ENCODE results near the gene ARHGEF6.

ARHGEF6 gene

DNA sequence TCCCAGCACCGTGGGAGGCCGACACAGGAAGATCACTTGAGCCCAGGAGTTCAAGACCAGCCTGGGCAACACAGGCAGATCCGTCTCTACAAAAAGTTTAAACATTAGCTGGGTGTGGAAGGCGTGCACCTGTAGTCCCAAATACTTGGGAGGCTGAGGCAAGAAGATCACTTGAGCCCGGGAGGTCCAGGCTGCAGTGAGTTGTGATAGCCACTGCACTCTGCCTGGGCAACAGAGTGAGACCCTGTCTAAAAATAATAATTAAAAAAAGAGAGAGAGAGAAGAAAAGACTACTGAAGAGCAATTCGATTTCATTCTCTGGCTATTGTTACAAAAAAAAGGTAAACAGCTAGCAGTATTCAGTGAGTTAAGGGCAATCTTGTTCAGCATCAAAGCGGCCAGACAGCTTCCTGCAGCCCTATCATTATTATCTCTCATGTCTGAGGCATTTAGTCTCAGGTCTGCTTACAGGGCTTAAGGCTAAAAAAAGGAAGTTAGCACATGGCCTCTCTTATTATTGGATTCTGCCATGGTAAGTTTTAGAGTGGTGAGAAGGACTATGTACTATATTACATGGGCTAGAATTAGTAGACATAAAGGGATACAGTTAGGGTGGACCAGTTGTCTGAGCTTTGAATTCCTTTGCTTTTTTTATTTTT is 37.9 kb downstream of the ARHGEF6 start:
- no peak for DNase-seq

DNA sequence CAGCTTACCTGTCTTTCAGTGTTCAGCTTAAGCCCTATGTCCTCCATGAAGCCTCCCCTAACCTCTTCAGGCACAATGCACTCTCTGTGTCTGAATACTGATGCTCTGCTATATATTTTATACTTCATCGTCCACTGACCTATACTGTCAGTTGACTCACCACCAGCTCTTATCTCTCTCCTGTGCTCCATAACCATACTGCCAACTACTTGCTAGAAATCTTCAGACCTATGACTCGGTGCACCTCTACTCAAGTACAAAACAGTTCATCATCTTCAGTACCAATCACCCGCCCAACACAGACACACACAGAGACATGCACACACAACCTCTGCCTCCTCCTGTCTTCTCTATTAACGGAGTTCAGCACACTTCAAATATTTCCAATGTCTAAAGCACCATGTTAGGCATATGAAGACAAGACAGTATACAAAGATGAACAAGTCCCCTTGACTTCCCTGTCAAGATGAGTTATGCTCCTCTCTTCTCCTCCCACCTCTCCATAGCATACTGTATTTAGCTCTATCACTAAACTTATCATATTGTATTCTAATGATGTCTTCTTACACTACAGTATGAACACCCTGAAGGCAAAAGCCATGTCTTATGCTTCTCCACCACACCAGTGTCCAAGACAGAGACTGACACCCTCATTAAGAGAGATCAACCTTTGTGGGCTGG is 42.5 kb downstream of the ARHGEF6 start:
- no peak for DNase-seq

DNA sequence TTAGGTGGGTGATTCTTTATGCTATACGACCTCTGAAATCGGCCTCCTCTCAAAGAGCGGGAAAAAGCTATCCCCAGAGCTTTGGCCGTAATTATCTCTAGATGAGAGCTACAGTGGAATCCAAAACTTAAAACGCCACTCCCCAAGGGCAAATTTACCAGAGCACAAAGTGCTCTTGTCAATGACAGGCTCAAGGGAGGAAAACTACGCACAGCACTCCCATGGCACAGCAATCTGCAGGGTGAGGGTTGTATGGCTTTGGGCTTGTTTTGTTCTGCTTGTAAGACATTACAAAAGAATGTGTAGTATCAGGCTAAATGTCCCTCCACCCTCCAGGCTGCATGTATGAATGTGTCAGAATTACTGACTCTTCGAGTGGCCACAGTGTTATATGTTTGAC is 44.0 kb downstream of the ARHGEF6 start:
- DNase-seq, result no peak

DNA sequence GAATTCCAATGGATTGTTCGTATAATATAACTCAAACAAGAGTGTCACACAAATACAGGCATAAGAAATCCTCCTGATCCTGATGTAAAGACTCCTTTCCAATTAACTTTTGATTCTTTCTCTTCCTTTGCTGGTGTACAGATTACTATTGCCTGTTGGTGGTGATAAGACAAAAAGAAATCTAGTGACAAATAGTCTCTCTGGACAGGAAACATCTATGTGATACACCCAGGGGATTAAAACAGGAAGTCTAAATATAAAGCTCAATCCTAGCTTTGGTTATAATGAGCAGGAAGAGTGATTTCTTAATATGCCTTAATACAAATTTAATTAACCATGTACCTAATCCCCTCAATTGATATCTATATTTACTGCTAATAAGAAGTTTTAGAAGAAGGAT is 45.1 kb downstream of the ARHGEF6 start:
- no peak for DNase-seq

DNA sequence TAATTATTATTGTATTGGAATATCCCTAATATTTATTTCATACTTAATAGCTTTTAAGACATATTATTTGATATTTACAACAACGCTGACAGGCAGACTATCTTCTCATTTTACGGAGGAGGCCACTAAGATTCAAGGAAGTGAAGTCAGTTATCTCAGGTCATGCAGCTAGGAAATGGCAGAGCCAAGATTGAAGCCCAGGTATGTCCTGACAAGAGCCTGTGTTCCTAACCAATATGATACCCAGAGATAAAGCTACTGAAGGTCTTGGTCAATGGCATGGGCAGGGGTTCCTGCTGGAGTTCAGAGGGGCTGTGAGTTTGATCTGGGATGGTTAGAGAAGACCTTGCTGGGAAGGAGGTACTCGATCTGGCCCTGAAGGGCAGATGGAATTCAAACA is 47.1 kb downstream of the ARHGEF6 start:
- DNase-seq, result no peak

DNA sequence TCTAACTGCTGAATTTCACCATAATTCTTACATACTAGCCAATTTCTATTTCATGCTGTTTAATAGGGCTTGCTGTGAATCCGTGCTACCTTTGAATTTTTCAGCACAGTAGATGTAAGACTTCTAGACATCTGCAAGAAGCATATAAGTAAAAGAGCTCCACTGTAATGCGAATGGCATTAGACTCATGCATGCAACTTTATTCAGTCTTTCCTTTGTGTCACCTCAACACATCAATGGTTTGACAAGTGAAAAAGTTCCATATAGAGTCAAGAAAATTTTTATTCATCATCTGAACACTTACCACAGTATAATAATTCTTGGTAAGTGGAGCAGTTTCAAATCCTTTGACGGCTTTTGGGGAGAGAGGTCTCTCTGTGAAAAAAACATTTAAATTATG is 48.9 kb downstream of the ARHGEF6 start:
- DNase-seq, result no peak

DNA sequence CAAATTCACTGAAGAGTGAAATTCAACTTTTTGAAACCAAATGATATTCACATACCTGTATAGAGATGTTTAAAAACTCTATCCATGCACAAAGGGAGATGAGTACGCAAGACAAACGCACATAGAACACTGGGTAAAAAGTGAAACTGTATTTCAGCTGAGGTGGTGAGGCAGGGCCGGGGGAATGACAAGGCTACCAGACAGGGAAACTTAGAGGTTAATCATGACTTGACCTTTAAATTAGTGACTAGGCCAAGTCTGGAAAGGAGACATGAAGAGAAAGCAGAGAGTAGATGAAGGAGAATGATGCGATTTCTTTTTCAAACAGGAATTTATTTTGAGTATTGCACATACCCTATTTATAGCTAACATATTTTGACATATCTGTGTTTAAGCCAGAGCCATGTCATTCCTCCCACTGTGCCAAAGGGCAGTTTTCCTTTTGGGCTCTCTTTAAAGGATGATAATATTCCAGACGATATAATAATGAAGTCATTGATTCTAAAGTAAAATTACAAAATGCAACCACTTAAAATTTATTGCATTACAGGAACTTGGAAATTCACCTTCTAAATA is 49.4 kb downstream of the ARHGEF6 start:
- DNase-seq, result no peak

DNA sequence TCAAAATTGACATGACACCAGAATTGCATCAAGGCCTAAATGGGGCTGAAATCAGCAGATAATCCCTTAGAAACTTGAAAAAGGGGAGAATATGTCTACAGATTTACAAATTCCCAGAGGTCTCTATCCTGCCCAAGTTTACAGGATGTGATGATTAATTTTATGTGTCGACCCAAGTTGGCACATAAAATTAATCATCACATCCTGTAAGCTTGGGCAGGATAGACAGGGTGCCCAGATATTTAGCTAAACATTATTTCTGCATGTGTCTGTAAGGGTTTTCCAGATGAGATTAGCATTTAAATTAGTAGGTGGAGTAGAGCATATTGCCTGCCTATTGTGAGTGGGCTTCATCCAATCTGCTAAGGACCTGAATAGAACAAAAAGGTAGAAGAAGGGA is 52.3 kb downstream of the ARHGEF6 start:
- DNase-seq, result no peak

DNA sequence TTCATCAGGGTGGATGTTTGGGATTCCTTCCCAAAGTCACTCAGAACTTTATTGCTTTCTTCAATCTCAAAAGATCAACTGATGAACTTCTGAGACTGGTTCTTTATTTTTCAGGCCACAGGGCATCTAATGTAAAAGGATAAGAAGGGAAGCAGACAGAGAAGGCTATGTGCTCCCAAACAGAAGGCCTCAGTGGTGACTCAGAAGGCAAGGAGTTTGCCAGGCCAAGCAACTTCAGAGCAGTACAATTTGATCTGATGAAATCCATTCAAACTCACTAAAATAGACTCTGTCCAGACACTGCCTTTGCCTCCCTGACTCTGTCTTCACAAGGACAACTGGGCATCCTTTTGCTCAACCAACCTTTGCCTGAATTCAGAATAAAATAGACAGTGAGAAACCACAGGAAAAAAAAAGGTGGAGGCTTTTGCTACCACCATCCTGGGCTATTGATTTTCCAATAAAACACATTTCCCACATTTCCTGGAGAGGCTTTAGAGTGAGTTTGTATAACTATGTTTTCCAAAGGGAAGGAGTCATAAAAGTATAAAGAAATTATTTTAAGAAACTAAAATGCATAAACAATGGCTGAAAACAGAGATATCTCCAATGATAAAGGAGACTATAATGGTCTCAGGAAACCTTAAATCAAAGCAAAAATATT is 55.2 kb downstream of the ARHGEF6 start:
- no peak for DNase-seq

DNA sequence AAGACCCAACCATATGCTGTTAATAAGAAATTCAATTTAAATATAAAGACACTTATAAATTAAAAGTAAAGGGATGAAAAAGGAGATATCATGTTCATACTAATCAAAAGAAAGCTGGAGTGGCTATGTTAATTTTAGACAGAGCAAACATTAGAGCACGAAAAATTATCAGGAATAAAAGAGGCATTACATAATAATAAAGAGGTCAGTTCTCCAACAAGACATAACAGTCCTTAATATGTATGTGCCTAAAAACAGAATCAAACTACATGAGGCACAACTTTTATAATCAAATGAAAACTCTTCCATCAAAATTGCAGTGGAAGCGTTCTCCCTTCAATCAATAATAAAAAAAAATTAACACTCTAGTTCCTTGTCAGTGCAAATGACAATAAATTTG is 62.6 kb downstream of the ARHGEF6 start:
- no peak for DNase-seq

DNA sequence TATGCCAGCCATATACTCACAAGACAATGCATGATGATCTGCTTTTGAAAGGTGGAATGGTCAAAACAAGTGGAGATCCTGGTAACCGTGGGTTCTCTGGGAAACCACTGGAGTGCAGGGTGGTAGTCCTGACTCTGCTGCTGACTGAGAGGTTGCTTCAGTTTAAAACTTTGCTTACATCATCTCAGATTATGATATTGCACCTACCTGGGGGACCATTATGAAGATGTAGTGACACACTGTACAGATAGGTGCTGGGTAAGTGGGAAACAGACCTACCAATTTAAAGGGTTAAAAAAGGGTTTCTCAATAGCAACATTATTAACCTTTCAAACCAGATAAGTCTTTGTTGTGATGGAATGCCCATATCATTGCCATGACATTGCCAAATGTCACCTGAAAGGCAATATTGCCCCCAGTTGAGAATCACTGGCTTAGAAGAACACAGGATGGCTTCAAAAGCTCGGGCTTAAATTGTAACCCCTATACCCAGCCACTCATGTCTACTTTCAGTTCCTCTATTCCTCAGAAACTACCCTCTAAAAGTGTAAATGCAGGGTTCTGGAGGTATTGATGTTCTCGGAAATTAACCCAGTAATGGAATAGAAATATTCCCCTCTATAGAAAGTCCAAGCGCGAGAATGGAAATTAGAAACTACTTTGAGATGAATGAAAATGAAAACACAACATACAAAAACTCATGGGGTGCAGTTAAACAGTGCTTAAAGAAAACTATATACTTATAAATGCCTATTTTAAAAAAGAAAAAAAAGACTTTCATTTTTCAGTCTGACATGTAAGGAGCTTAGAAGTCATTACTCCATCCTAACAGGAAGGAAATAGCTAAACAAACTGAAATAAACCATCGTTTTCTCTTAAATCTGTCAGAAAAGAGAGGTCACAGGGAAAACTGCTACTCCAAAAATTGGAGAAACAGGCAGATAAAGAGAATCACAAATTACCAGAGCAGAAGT is 65.8 kb downstream of the ARHGEF6 start:
- DNase-seq, result no peak

DNA sequence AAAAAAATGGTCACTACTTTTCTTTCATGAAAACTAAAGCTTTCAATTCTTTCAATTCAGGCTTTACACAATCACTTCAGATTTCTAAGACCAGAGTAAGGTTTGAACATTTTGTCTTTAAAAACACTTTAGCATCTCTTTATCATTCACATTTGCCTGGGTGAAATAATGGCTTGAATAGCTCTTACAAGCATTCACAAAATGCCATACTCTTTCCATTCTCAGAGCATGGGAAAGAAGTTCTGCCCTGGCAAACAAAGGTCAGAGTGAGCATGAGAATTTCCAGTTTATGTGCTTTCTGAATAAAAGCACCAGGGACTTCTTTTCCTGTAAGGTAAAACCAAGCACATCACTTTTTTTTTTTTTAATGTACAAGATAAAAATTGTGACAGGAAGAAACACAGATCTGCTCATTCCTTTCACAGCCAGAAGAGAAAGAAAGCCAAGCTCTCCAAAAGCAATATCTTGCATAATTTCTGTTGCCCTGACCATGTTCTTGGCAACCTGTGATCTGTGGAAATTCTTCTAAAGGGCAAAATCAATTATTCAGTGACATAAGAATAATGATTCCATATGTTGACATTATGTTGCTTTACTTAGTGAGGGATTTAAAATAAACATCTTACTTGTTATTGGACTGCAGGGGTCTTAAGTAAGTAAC is 68.0 kb downstream of the ARHGEF6 start:
- no peak for DNase-seq

DNA sequence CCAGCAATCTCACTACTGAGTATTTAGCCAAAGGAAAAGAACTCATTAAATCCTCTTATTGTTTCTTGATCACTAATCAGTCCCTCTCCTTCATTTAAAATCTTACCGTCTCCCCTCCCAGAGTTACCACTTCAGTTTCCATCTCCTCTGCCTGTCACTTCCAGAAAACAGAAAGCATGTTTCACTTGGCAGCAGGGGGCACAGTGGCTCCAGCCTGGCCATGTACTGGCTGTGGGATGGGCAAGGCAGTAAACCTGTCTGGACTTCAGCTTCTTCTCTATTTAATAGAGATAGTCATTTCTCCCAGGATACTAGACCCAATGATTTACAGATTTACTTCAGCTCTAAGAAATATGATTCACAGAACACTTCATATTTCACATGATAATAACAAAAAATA is 69.6 kb downstream of the ARHGEF6 start:
- no peak for DNase-seq

DNA sequence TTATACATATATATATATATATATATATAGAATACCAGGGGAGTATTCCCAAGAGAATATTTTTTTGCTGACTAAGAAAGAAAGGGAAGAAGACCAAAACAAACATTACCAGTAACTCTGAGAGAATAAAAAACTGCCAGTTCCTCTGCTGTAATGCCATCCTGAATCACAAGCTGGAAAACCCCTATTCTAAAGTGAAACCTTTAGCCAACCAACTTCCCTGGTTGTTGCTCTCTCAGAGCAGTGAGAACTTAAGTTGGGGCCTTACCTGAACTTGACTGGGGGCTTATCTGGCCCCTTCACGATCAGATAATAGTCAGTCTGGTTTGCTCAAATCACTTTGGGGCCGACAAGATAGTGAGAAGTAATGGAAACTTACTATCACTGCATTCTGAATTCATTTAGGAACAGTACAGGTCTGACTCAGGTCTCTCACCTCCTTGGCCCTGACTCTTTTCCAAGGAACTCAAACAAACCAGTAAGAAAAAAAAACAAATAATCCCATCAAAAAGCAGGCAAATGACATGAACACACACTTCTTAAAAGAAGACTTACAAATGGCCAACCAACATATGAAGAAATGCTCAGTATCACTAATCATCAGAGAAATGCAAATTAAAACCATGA is 70.3 kb downstream of the ARHGEF6 start:
- no peak for DNase-seq

DNA sequence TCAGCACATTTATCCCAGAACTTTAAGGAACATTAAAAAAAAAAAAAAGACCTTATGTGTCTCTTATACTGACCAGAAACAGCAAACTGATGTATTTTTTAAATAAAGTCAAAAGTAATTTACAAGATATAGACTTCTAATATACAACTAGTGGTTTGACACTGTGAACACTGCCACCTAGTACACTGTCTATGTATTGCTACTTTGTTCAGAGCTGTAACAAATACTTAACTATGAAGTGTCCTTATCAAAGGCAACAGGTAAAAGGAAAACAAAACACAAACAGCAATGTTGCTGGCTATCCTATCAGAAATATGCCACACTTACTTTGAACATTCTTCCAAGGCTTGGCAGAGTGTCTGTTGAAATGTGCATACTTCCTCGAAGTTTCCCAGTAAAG is 72.4 kb downstream of the ARHGEF6 start:
- no peak for DNase-seq

DNA sequence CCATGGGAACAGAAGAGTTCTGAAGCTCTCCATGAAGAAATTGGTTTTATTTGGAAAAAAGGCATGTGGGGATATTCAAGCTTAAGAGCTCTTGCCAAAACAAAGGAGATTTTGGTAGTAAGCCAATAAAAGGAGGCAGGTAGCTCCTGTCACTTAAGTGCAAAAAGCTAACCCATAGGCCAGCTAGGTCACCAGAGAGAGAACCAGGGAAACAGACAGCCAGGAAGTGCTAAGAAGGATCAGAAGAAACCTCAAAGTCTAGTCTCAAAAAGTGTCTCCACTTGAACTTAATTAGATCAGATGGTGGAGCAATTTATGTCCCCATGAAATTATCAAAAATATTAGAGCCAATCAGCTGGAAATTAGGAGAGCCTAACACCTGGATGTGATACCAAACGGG is 83.6 kb downstream of the ARHGEF6 start:
- no peak for DNase-seq

DNA sequence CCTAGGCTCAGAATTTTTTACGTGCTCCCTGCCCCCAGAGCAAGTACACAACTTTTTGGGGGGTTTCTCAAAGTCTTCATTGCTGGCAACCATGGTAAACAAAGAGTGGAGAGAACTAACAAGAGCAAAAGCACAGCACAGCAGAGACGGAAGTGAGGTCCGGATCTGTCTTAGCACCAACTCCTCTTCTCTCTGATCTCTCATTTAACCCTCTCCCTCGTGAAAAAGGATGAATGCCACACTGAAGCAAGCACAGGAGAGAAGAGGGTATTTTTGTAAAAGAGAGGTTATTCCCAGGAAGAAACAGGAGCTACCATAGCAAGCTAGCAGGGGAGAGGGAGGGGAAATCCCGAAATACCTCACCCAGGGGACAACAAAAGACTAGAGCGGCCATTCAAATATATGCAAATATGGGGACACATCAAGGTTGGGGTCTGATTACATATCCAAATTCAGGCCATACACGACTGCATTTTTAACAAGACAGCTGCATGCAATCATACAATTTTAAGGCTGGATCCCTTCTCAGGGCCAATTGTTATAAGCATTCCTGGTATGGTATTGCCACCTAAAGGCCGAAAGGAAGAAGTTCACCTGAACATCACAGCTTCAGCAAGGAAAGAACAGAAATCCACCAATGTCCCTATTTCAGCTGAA is 86.2 kb downstream of the ARHGEF6 start:
- DNase-seq, result peak; percentile 4

DNA sequence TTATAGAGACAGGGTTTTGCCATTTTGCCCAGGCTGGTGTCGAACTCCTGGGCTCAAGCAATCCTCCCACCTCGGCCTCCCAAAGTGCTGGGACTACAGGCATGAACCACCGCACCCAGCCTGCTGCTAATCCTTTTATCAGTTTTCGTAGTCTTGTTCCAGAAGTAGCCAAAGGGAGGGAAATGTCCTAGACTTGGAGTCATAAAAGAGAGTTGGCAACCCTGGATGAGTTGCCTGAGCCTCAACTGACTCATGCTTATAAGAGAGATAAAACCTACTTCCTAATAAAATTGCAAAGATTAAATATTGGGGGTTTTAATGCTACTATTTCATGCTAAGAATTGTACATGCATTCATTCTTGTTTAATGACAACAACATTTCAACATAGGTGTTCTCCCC is 88.5 kb downstream of the ARHGEF6 start:
- no peak for DNase-seq

DNA sequence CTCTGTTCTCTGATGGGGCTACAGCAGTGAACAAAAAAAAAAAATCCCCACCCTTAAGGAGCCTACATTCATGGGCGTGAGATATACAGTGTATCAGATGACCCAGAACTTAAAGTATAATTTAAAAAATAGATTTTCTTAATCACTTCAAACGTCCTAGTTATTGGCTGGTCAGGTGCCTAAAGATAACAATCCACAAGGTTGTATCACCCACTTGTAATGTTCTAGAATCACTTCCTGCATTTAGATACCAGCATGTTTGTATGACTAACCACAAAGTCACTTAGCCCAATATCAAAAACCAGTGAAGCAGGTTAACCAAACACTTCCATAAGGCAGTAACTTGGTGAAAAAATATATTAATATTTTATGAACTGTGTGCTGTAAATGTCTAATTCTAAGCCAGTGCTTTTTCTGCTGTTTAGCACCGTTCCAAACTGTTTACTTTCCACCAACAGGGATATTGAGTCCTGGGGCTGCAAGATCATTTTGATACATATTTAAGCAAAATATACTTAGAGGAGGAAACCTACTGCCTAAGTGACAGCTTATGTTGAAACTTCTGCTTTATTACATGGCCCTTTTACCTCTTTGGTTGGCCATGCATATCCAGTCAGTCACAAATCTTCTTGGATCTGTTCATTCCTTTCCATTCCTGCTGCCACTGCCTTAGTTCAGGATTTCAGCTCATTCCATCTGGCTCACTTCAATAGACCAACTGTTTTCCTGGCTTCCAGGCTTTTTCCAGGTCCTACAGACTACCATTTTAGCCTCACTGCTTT is 89.5 kb downstream of the ARHGEF6 start:
- no peak for DNase-seq

DNA sequence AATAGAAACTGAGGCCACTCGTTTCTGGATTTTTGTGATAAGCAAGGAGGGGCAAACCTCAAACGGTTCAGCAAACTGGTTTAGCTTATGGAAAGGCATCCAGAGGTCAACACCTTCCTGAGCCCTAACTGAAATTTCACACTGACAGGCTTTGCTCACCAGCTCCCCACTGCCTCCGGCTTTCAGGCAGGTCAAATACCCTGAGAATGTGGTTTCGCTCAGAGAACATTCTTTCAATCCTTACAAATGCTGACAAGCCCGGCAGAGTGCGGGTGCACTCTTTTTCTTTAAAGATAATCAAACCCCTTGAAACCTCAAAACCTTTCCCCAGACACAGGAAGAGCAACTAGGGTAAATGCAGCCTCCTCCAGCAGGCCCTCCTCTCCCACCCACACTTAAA is 91.3 kb downstream of the ARHGEF6 start:
- no peak for DNase-seq
